Measurements from ENCODE around the gene SAMD8. TPM values are rescaled to one million over a fixed set of nuclear protein-coding genes. Genes with fewer than 3 reads are reported as not detected.
A peak's percentile ranks its signal among the peaks of the same experiment; 100 is the strongest.

Gene SAMD8
- total RNA-seq, 4 donors from 2014 or later, result 19.0 to 28.0 (median 27.5) TPM

DNA sequence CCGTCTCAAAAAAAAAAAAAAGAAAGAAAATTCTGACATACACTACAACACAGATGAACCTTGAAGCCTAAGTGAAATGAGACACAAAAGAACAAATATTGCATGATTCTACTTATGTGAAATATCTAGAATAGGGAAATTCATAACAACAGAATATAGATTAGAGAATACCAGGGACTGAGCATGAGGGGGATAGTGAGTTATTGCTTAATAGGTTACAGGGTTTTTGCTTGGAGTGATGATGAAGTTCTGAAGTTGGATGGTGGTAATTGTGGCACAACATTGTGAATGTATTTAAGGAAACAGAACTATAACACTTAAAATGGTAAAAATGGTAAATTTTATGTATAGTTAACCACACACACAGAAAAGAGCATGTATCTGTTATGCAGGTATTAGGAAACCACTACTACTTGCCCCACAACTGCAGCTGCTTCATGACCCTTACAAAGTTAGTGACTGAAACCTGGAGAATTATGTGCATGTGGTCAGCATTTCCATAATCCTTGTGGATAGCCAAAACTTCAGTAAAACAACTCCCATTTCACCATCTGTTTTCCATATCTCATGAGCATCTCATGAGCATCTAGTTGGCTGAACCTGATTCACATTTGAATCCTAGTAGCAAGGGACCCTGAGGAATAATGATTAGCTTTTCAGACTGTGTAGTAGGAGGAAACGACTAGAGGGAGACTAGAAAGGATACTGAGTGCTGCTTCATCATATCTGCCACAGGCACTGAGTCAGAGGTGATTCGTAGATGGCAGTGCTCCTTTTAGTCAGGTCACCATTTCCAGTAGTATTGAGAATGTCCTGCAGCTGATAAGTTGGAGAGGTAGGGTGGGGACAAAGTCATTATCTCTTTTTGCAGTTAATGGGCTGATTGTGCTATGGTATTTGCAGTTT, 26.3 kb downstream of the SAMD8 start:
- TF ChIP-seq POLR2AphosphoS5 (IDR thresholded peaks at IDR 0.05) (no peak), EP300 (IDR thresholded peaks at IDR 0.05) (no peak), CTCF (IDR thresholded peaks at IDR 0.05) (no peak), POLR2A (IDR thresholded peaks at IDR 0.05; ENCODE audit: low read depth) (no peak)
- WGBS, result 51% methylated on average over 3 of the region's 3 CpGs
- intact Hi-C loops (cut with DNase I), result no loop called here

DNA sequence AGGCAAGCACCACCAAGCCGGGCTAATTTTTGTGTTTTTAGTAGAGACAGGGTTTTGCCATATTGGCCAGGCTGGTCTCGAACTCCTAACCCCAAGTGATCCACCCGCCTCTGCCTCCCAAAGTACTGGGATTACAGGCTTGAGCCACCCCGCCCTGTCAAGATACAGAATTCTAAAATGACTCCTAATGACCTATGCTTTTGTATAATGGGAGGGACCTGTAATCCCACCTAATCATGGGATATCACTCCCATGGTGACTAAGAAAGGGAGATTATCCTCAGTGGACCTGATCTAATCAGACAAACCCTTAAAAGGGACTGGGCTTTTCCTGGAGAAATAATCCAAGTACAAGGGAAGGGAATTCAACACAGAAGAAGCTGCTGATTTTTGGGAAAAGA, 28.8 kb downstream of the SAMD8 start:
- no peak overlapping the region for H3K27ac ChIP-seq (replicated peaks in 1 of 4)
- intact Hi-C loops (cut with DNase I), result no loop called here
- no peak overlapping the region for H3K4me3 ChIP-seq
- no peaks in the 10 kb centered on the region for H3K9me3 ChIP-seq
- TF ChIP-seq CTCF (IDR thresholded peaks at IDR 0.05), result no peak
- TF ChIP-seq POLR2AphosphoS5 (IDR thresholded peaks at IDR 0.05), result no peak
- TF ChIP-seq EP300 (IDR thresholded peaks at IDR 0.05), result no peak
- TF ChIP-seq POLR2A (IDR thresholded peaks at IDR 0.05; ENCODE audit: low read depth), result no peak
- H3K4me1 ChIP-seq, result peaks cover 30 to 49% (median 40%) of the 10 kb centered on the region in 4 donors
- WGBS, result 100% methylated on average over 4 of the region's 4 CpGs
- no peaks in the 10 kb centered on the region for H3K27me3 ChIP-seq
- no peaks in the 10 kb centered on the region for H3K36me3 ChIP-seq
- DNase-seq (ENCODE audit: extremely low spot score), result no peak

More for the DNA sequence above, 26.3 kb downstream of the SAMD8 start:
- Histone ChIP-seq H3K27ac (replicated peaks in 1 of 4) (no peak overlapping the region), H3K4me1 (peaks cover 8 to 25% (median 24%) of the 10 kb centered on the region in 4 donors), H3K9me3 (no peaks in the 10 kb centered on the region), H3K27me3 (no peaks in the 10 kb centered on the region), H3K4me3 (no peak overlapping the region), H3K36me3 (no peaks in the 10 kb centered on the region)
- no peak for DNase-seq (ENCODE audit: extremely low spot score)

DNA sequence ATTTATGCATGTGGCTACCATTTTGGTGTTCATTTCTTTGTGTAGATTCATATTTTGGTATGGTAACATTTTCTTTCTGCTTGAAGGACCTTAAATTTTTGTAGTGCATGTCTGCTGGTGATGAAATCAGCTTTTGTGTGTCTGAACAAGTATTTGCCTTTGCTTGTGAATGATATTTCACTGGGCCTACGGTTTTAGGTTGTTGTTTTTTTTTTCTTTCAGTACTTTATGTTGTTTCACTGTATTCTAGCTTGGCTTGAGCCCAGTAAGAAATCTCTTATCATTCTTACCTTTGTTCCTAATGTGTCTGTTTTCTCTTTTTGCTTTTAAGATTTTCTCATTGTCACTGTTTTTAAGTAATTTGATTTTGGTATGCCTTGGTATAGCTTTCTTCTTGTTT, 31.9 kb downstream of the SAMD8 start:
- TF ChIP-seq EP300 (IDR thresholded peaks at IDR 0.05) (no peak), POLR2A (IDR thresholded peaks at IDR 0.05; ENCODE audit: low read depth) (no peak), POLR2AphosphoS5 (IDR thresholded peaks at IDR 0.05) (no peak), CTCF (IDR thresholded peaks at IDR 0.05) (no peak)

GRCh38 chr10:75145590-75145989, 34.1 kb downstream of the SAMD8 start:
- no peak for TF ChIP-seq EP300 (IDR thresholded peaks at IDR 0.05)
- TF ChIP-seq CTCF (IDR thresholded peaks at IDR 0.05), result no peak
- TF ChIP-seq POLR2A (IDR thresholded peaks at IDR 0.05; ENCODE audit: low read depth), result no peak
- H3K4me1 ChIP-seq, result peaks cover 21 to 51% (median 47%) of the 10 kb centered on the region in 4 donors
- H3K9me3 ChIP-seq, result no peaks in the 10 kb centered on the region
- WGBS, result 94% methylated on average over 1 of the region's 1 CpG
- no peak overlapping the region for H3K4me3 ChIP-seq
- no peaks in the 10 kb centered on the region for H3K27me3 ChIP-seq
- peaks cover 0 to 3% (median 2%) of the 10 kb centered on the region in 4 donors for H3K36me3 ChIP-seq
- H3K27ac ChIP-seq (replicated peaks in 1 of 4), result no peak overlapping the region
- intact Hi-C loops (cut with DNase I), result no loop called here
- DNase-seq (ENCODE audit: extremely low spot score), result no peak

More for the DNA sequence above, 31.9 kb downstream of the SAMD8 start:
- H3K27ac ChIP-seq (replicated peaks in 1 of 4), result peak overlapping the region in 1 of 4 donors; percentile 14
- no peaks in the 10 kb centered on the region for H3K36me3 ChIP-seq
- intact Hi-C loops (cut with DNase I), result no loop called here
- no peak overlapping the region for H3K4me3 ChIP-seq
- peaks cover 22 to 46% (median 32%) of the 10 kb centered on the region in 4 donors for H3K4me1 ChIP-seq
- no peak for DNase-seq (ENCODE audit: extremely low spot score)
- 63% methylated on average over 1 of the region's 1 CpG for WGBS
- no peaks in the 10 kb centered on the region for H3K27me3 ChIP-seq
- H3K9me3 ChIP-seq, result no peaks in the 10 kb centered on the region

All from esophagus muscularis mucosa (tissue), 4 donors.